Measurements from ENCODE around the gene MDFIC.
"Not testable (repeated sequence)": the region's sequence is repeated elsewhere in the genome, so short reads cannot be mapped to it uniquely, and the experiment has no call there.

The MDFIC gene

GRCh38 chr7:114922026-114922651, at the start of gene MDFIC:
TSS of gene MDFIC (plus strand) at chr7:114922094. CDS start at chr7:114923034, 940 bp downstream.
- DNase-seq, result peak; percentile 73

- DNase-seq, result no peak
Observed at GRCh38 chr7:114874170-114874569, 47.7 kb upstream of the MDFIC start.

- no peak for DNase-seq
Observed at GRCh38 chr7:114875186-114875585, 46.7 kb upstream of the MDFIC start.

GRCh38 chr7:114879554-114879953, 42.3 kb upstream of the MDFIC start:
- peak; percentile 76 for DNase-seq

GRCh38 chr7:114885836-114886235, 36.1 kb upstream of the MDFIC start:
- peak; percentile 67 for DNase-seq

GRCh38 chr7:114886241-114886640, 35.7 kb upstream of the MDFIC start:
- DNase-seq, result no peak

GRCh38 chr7:114889116-114889515, 32.8 kb upstream of the MDFIC start:
- DNase-seq, result not testable (repeated sequence)

- peak; percentile 97 for DNase-seq
Observed at GRCh38 chr7:114889646-114890285, 32.1 kb upstream of the MDFIC start.

- no peak for DNase-seq
Observed at GRCh38 chr7:114890561-114890960, 31.3 kb upstream of the MDFIC start.

- DNase-seq, result no peak
Observed at GRCh38 chr7:114900127-114900526, 21.8 kb upstream of the MDFIC start.

GRCh38 chr7:114901771-114902170, 20.1 kb upstream of the MDFIC start:
- DNase-seq, result peak; percentile 61

- DNase-seq, result no peak
Observed at GRCh38 chr7:114903131-114903530, 18.8 kb upstream of the MDFIC start.

GRCh38 chr7:114910787-114911186, 11.1 kb upstream of the MDFIC start:
- no peak for DNase-seq

- DNase-seq, result no peak
Observed at GRCh38 chr7:114911411-114911810, 10.5 kb upstream of the MDFIC start.

GRCh38 chr7:114916261-114916892, 5.5 kb upstream of the MDFIC start:
- no peak for DNase-seq

GRCh38 chr7:114917211-114917839, 4.6 kb upstream of the MDFIC start:
- DNase-seq, result no peak

GRCh38 chr7:114919587-114919986, 2.3 kb upstream of the MDFIC start:
- DNase-seq, result no peak

- DNase-seq, result no peak
Observed at GRCh38 chr7:114921631-114922025, 266 bp upstream of the MDFIC start.

GRCh38 chr7:114922652-114923402, 933 bp downstream of the MDFIC start:
- DNase-seq, result peak; percentile 71

- no peak for DNase-seq
Observed at GRCh38 chr7:114923403-114923713, 1.5 kb downstream of the MDFIC start.

GRCh38 chr7:114924038-114924712, 2.3 kb downstream of the MDFIC start:
- DNase-seq, result peak; percentile 67

GRCh38 chr7:114925434-114925833, 3.5 kb downstream of the MDFIC start:
- DNase-seq, result peak; percentile 67

- no peak for DNase-seq
Observed at GRCh38 chr7:114928060-114928459, 6.2 kb downstream of the MDFIC start.

Data from fibroblast of skin of right quadriceps (primary cell).